SJCRH30 (cell line): ENCODE results near the gene CNPPD1. TPM values are rescaled to one million over a fixed set of nuclear protein-coding genes. Genes with fewer than 3 reads are reported as not detected.

Experiments
- DNase-seq, 2 experiments: peaks; one replicate each; pipeline ENCODE4 v3.0.0-alpha.2; 2015 to 2020
- H3K27ac ChIP-seq: fragments of 250-450 bp; sonication (Bioruptor Pico); 2 replicates; pipeline ENCODE4 v1.5.1; 2020; ENCODE audit warnings: mild to moderate bottlenecking, moderate library complexity
- H3K27me3 ChIP-seq: fragments of 250-450 bp; sonication (Bioruptor Pico); 2 replicates; pipeline ENCODE4 v1.5.1; 2020; ENCODE audit warnings: mild to moderate bottlenecking, moderate library complexity
- H3K36me3 ChIP-seq: fragments of 250-450 bp; sonication (Bioruptor Pico); 2 replicates; pipeline ENCODE4 v1.5.1; 2020; ENCODE audit warnings: mild to moderate bottlenecking, moderate library complexity
- H3K4me1 ChIP-seq: fragments of 250-450 bp; sonication (Bioruptor Pico); 2 replicates; pipeline ENCODE4 v1.5.1; 2020; ENCODE audit warnings: mild to moderate bottlenecking, moderate library complexity
- H3K4me3 ChIP-seq: fragments of 250-450 bp; sonication (Bioruptor Pico); 2 replicates; pipeline ENCODE4 v1.5.1; 2020; ENCODE audit warnings: mild to moderate bottlenecking, moderate library complexity
- H3K9me3 ChIP-seq: fragments of 250-450 bp; sonication (Bioruptor Pico); replicated peaks from 2 replicates; pipeline ENCODE4 v1.5.1; 2020; ENCODE audit warnings: mild to moderate bottlenecking, moderate library complexity
- total RNA-seq: library from RNA; depleted of rRNA; stranded (reverse); fragments of >200 nt; shearing (Covaris generic); gene quantifications from 2 replicates; pipeline ENCODE4 v1.2.3, GENCODE V29; 2014

Gene CNPPD1
- total RNA-seq, 1 experiment from 2014 or later, result 13.3 TPM

DNA sequence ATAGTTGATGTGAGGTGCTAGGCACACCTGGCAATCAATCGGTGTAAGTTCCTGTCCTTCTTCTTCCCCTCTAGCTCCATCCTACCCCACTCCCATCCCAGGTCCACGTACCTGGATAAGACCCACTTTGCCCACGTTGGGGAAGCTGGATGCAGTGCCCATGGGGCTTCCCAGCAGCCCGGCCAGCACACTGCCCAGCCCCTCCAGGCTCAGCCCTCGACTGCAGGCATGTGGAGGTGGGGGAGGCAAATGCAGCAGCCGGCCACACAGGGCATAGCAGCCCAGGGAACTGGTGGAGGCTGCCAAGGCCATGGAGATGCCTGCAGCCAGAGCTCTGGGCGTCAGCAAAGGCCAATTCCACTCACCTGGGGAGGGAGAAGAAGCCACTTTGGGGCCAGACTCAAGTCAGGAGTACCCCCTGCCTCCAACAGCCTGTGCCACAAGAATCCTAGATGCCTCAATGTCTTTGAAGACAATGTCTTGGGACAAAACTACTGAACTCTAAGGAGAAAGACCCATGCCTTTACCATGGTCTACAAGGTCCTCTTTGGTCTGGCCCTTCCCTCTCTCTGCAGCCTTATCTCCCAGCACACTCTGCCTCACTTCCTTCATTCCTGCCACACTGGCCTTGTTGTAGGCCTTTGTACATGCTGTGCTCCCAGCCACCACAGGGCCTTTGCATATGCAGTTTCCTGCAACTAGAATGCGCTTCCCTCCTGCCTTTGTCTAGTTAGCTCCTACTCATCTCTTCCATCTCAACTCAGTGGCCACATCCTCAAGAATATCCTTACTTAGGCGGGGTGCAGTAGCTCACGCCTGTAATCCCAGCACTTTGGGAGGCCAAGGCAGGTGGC, 11.4 kb downstream of the CNPPD1 start:
- Histone ChIP-seq H3K27ac (no peak overlapping the region), H3K4me3 (no peak overlapping the region), H3K9me3 (no peaks in the 10 kb centered on the region), H3K36me3 (no peaks in the 10 kb centered on the region), H3K27me3 (no peaks in the 10 kb centered on the region), H3K4me1 (0 out of 2 replicates have a peak, but pooled peaks cover 4% of the 10 kb centered on the region)
- no peak for DNase-seq

DNA sequence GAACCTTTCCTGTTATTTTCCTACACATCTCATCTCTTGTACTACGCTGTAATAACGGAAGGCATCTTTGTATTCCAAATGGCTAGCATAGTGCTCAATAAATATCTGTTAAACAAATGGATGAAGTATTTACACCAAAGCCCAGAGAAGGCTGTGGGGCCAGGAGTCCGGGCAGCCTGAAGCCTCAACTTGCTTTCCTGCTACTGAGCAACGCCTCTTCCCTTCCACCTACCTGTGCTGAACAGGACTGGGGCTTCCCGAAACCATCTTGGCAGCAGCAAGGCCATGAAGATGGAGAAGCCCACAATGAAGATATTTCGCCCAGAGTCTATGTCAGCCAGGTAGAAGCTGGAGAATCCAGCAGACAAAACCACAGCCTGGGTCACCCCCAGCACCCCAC, 13.6 kb downstream of the CNPPD1 start:
- Histone ChIP-seq H3K36me3 (no peaks in the 10 kb centered on the region), H3K4me3 (no peak overlapping the region), H3K9me3 (no peaks in the 10 kb centered on the region), H3K4me1 (0 out of 2 replicates have a peak, but pooled peaks cover 8% of the 10 kb centered on the region), H3K27me3 (no peaks in the 10 kb centered on the region), H3K27ac (no peak overlapping the region)
- DNase-seq, result no peak

DNA sequence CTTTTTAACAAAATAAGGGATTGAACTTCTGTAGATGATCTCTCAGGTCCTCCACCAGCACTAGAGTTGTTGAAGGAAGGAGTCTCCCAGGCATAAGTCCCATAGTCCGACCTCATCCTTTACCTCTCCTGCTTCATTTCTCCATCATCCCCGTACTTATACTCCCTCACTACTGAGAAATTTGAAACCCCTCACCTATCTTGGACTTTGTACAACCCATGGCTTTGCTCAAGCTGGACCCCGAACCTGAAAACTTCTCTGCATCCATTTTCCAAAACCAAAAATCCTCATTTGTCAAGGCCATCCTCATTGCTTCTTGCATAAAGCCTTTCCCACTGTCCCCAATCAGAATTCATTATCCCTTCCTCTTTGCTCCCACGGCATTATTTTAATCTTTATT, 15.6 kb downstream of the CNPPD1 start:
- Histone ChIP-seq H3K27me3 (no peaks in the 10 kb centered on the region), H3K36me3 (no peaks in the 10 kb centered on the region), H3K4me1 (0 out of 2 replicates have a peak, but pooled peaks cover 8% of the 10 kb centered on the region), H3K4me3 (peak overlapping the region; percentile 72), H3K27ac (no peak overlapping the region), H3K9me3 (no peaks in the 10 kb centered on the region)
- DNase-seq, result no peak

DNA sequence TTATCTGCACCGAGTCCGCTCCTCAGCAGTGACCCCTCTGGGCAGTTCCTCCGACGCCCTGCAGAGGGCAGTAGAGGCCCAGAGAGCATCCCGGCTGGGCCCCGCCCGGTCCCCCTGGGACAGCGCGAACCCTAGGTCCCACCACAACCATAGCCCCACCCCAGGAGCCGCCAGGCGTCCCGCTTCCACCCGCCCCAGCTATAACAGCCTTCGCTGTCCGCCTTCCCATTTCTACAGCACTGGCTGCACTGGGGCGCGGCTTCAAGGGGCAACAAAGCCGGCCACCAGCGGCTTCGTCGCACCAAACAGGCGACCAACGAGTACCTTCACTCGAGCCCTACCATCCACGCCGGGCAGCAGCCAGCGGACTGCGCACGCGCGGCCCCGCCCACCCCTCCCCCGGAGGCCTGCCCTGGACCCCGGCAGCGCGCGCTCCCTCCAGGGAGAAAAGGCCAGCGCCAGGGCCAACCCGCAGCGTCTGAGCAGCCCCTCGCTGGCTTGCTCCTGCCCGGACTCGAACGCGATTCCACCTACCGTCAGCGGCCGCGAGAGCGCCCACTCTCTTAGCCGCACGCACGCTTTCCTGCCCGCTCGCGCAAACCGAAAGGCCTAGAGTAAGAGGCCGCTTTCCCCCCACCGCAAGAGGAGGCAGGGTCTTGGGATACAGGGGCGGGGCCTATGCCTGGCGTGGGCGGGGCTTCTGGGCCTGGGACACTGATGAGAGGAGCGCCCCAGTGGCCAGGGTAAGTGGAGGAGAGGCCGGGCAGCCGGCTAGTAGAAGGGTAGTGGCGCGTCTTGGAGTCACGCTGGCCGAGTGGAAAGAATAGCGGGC, 16.3 kb downstream of the CNPPD1 start, which contains the start of gene NHEJ1:
Gene NHEJ1 (minus strand): TSS at position 630 of the 832 bp plus-strand sequence. CDS start 2,453 bp downstream, outside the sequence.
- Histone ChIP-seq H3K9me3 (no peaks in the 10 kb centered on the region), H3K36me3 (no peaks in the 10 kb centered on the region), H3K27me3 (no peaks in the 10 kb centered on the region), H3K4me1 (0 out of 2 replicates have a peak, but pooled peaks cover 8% of the 10 kb centered on the region), H3K27ac (peak within 1 kb of the TSS; percentile 71), H3K4me3 (peak within 1 kb of the TSS; percentile 72)
- DNase-seq, result peak; percentile 96 to 97

DNA sequence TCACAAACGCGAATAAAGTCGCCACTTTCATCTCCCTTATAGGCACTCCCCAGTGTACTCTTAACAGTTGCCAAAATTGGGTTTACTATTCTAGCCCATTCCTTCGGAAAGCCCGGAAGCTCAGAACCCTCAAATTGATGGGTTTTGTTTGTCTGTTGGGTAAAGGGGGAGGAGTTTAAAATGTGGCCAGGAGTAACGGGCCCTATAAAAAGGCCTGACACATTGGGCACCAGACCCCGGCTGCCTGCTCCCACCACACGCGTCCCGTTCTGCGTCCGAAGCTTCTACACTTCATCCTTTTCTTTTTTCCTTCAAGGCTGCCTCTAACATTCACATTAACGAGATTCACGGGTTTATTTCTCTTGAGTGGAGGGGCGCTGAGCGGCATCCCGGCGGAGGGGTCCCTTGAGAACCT, 16.9 kb downstream of the CNPPD1 start:
- DNase-seq, result no peak
- H3K36me3 ChIP-seq, result no peaks in the 10 kb centered on the region
- H3K4me3 ChIP-seq, result peak overlapping the region; percentile 72
- H3K4me1 ChIP-seq, result 0 out of 2 replicates have a peak, but pooled peaks cover 8% of the 10 kb centered on the region
- no peaks in the 10 kb centered on the region for H3K9me3 ChIP-seq
- H3K27me3 ChIP-seq, result no peaks in the 10 kb centered on the region
- no peak overlapping the region for H3K27ac ChIP-seq

DNA sequence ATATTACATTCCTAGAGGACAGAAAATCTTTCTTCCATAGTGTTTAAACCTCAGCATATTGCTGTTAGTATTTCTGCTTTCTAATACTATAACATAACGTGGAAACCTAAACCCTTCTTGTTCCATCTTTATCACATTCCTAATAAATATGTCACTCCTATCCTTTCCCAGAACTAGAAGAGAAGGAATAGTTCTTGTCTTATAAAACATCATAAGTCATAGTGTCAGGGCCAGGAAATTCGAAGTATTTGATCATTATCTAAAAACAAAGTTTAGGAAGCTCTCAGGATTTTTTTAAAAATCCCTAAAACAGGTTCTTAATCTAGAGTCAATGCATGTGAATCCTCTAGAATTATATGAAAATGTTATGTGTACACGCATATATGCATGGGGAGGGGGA, 18.1 kb downstream of the CNPPD1 start:
- Histone ChIP-seq H3K4me3 (no peak overlapping the region), H3K27me3 (no peaks in the 10 kb centered on the region), H3K4me1 (0 out of 2 replicates have a peak, but pooled peaks cover 8% of the 10 kb centered on the region), H3K9me3 (no peaks in the 10 kb centered on the region), H3K36me3 (no peaks in the 10 kb centered on the region), H3K27ac (no peak overlapping the region)
- no peak for DNase-seq

DNA sequence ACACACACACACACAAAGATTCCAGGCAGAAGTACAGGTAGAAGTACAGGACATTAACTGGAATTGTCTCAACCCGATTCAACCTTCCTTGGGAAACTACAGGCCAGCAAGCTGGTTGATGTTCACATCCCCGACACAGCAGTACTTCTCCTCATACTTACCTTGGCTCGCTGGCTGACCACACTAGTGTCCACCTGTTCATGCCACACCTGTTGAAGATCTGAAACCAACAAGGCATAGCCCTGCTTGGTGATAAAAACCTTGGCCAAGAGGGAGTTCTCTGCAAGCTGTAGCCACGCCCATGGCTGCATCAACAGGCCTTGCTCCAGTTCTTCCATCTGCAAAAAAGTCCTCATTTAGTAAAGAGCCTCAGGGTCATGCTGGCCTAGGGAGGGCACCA, 18.7 kb downstream of the CNPPD1 start:
- Histone ChIP-seq H3K36me3 (no peaks in the 10 kb centered on the region), H3K27me3 (no peaks in the 10 kb centered on the region), H3K4me1 (0 out of 2 replicates have a peak, but pooled peaks cover 8% of the 10 kb centered on the region), H3K27ac (no peak overlapping the region), H3K9me3 (no peaks in the 10 kb centered on the region), H3K4me3 (no peak overlapping the region)
- no peak for DNase-seq

DNA sequence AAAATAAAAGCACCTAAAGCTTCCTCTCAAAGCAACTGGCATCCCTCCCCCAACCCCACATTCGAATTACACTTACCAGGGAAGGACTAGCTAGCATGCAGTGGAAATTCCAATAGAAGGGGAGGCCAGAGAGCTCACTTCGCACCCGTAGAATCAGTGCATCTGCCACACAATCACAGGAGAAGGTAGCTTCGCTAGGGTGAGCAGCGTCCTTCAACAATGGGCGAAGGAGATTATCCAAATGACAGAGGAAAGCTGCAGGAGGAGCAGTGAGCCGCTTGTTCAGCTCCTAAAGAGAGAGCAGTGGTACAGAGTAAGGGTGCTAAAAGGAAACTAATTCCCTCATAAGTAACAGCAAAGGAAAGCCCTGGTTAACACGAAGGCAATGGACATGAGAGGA, 19.3 kb downstream of the CNPPD1 start:
- Histone ChIP-seq H3K4me3 (no peak overlapping the region), H3K9me3 (no peaks in the 10 kb centered on the region), H3K4me1 (0 out of 2 replicates have a peak, but pooled peaks cover 8% of the 10 kb centered on the region), H3K27me3 (no peaks in the 10 kb centered on the region), H3K27ac (no peak overlapping the region), H3K36me3 (no peaks in the 10 kb centered on the region)
- DNase-seq, result no peak

DNA sequence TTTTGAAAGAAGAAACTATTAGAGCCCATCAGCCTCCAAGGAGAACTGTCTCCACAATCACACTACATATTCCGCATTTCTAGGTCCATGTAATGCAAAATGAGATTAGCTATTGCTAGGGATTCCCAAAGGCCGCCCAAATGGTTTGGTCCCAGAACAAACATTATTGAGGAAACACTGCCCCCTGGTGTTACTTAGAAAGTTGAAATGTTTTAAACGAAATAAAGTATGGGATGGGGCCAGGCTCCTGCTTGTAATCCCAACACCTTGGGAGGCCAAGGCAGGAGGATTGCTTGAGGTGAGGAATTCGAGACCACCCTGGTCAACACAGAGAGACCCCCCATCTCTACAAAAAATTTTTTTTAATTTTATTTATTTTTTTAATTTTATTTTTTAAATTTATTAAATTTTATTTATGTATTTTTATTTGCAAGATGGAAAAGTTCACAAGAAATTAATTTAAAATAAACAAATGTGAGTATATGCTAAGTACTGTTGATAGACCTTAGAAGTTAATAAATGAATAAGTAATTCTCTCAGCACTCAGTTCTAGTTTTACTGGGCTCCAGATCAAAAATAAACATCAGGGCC, 21.6 kb downstream of the CNPPD1 start:
- Histone ChIP-seq H3K27me3 (no peaks in the 10 kb centered on the region), H3K9me3 (no peaks in the 10 kb centered on the region), H3K4me1 (0 out of 2 replicates have a peak, but pooled peaks cover 4% of the 10 kb centered on the region), H3K27ac (no peak overlapping the region), H3K4me3 (no peak overlapping the region), H3K36me3 (0 out of 2 replicates have a peak, but pooled peaks cover 2% of the 10 kb centered on the region)
- peak; percentile 59 to 92 for DNase-seq

DNA sequence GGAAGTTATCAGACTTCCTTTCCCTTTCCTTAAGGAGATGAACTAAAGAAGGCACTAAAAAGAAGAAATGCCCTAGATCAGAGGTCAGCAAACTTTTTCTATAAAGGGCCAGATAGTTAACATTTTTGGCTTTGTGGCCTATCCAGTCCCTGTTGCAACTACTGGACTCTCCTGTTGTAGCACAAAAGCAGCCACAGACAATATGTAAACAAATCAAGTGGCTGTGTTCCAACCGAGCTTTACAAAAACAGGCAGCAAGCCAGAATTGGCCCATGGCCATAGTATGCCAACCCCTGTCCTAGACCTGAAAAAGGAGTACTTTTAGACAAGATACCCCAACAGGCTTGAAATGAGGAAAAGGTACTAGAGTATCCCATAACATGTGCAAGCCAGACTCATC, 27.1 kb downstream of the CNPPD1 start:
- H3K4me3 ChIP-seq, result no peak overlapping the region
- DNase-seq, result peak in 1 of 2 experiments; percentile 23
- no peaks in the 10 kb centered on the region for H3K27me3 ChIP-seq
- H3K27ac ChIP-seq, result no peak overlapping the region
- H3K4me1 ChIP-seq, result no peaks in the 10 kb centered on the region
- H3K36me3 ChIP-seq, result peaks cover 4% of the 10 kb centered on the region; the same call in 1 of the 2 replicates
- H3K9me3 ChIP-seq, result no peaks in the 10 kb centered on the region

DNA sequence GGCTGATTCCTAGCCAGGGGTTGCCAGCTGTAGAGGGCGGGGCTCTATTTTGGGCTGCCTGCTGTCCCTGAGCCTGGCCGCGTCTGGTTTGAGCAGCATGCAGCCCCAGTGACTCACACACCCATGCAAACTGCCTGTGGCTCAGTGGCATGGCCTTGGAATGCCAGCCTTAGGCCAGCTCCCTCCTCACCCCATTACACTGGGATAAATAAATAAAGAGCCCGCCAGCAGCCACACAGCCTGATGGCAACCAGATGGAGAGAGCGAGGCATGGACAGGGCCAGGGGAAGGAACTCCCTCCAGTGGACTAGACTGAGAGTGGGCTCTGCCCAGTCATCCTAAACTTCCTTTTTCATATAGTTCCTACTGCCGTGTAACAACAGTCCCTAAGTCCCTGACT, 34.4 kb downstream of the CNPPD1 start:
- H3K9me3 ChIP-seq, result no peaks in the 10 kb centered on the region
- no peaks in the 10 kb centered on the region for H3K4me1 ChIP-seq
- H3K36me3 ChIP-seq, result peaks cover 6% of the 10 kb centered on the region; the same call in 1 of the 2 replicates
- no peak overlapping the region for H3K4me3 ChIP-seq
- no peaks in the 10 kb centered on the region for H3K27me3 ChIP-seq
- no peak overlapping the region for H3K27ac ChIP-seq
- DNase-seq, result peak; percentile 27 to 32

DNA sequence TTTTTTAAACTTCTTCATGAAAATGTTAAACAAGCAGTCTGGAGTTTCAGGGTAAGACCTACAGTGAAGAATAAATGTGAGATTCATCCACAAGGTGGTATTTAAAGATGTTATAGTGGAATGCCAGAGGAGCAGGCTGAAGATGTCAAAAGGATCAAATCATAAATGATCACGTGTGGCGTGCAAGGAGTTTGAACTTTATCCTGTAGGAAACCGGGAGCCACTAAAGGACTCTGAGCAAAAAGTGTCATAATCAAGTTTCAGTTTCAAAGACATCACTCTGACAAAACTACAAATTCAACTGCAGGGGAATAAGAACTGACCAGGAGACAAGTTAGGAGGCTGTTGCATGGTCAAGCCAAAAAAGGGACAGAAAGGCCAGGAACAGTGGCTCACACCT, 36.0 kb downstream of the CNPPD1 start:
- no peak overlapping the region for H3K27ac ChIP-seq
- no peaks in the 10 kb centered on the region for H3K9me3 ChIP-seq
- DNase-seq, result no peak
- 0 out of 2 replicates have a peak, but pooled peaks cover 6% of the 10 kb centered on the region for H3K36me3 ChIP-seq
- H3K4me3 ChIP-seq, result no peak overlapping the region
- H3K4me1 ChIP-seq, result no peaks in the 10 kb centered on the region
- H3K27me3 ChIP-seq, result no peaks in the 10 kb centered on the region

DNA sequence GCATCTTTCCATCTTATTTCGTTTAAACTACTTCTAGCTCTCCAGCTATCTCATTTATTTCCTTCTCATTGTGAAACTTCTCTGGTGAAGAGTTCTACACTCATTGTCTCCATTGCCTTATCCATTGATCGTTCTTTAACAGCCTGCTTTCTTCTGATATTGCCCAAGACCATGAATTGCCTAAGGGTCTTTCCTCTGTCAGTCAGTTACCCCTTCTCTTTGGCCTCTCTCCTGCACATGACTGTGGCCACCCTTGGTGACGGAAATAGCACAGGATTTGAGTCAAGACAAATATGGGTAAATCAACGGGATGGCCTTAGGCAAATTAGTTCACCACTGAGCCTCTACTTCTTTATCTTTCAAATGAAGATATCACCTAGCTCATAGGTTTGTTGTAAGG, 42.7 kb downstream of the CNPPD1 start:
- Histone ChIP-seq H3K9me3 (no peaks in the 10 kb centered on the region), H3K4me3 (no peak overlapping the region), H3K27ac (no peak overlapping the region), H3K27me3 (no peaks in the 10 kb centered on the region), H3K36me3 (no peaks in the 10 kb centered on the region), H3K4me1 (no peaks in the 10 kb centered on the region)
- no peak for DNase-seq

DNA sequence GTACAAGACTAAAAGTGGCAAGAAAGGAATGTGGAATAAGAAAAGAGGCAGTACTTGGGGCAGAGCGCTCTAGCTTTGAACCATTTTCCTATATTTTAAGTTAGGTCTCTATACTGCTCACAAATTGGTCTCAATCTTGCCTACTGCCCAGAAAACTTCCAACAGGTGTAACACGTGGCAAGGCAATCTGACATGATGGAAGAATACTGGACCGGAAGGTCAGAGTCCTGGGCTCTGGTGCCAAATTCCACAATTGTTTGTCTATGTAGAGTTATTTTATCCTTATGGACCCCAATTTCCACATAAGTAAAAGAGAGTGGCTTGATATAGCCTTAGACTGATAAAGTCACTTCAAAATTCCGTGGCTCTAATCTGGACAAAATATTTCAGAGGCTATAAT, 45.0 kb downstream of the CNPPD1 start:
- Histone ChIP-seq H3K36me3 (no peaks in the 10 kb centered on the region), H3K4me3 (no peak overlapping the region), H3K4me1 (no peaks in the 10 kb centered on the region)

More for the DNA sequence above, 45.0 kb downstream of the CNPPD1 start:
- Histone ChIP-seq H3K27me3 (no peaks in the 10 kb centered on the region), H3K9me3 (no peaks in the 10 kb centered on the region), H3K27ac (no peak overlapping the region)
- no peak for DNase-seq
